Ishikawa (cell line): ENCODE data around the gene ZNF146.

Experiments
- CEBPB ChIP-seq: IDR thresholded peaks from 2 replicates; pipeline ENCODE4 v1.6.1; 2012
- MAX ChIP-seq: IDR thresholded peaks from 2 replicates; pipeline ENCODE4 v1.6.1; 2012
- RAD21 ChIP-seq: IDR thresholded peaks from 2 replicates; pipeline ENCODE4 v1.6.1; 2012; ENCODE audit warnings: low read depth
- REST ChIP-seq: IDR thresholded peaks from 2 replicates; pipeline ENCODE4 v1.6.1; 2012; ENCODE audit warnings: low read depth, mild to moderate bottlenecking
- TEAD4 ChIP-seq: IDR thresholded peaks from 2 replicates; pipeline ENCODE4 v1.6.1; 2012
- YY1 ChIP-seq: IDR thresholded peaks from 2 replicates; pipeline ENCODE4 v1.6.1; 2012; ENCODE audit warnings: low read depth

DNA sequence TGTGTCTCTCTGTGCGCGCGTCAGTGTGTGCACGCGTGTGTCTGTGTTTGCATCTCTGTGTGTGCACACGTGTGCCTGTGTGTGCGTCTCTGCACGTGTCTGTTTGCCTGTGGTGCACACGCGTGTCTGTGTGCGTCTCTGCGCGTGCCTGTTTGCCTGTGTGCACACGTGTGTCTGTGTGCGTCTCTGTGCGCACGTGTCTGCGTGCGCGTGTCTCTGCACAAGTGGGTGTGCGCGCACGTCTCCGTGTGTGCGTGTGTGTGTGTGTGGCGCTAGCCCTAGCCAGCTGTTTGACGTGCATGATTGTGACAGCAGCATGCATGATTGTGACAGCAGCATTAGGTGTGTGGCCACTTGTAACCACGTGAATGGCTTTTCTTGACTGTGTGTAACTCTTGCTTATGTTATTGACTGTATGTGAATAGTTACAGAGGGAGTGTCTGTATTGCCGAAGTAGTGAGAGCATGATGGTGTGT is 31.1 kb downstream of the ZNF146 start:
- no peak for TF ChIP-seq CEBPB
- no peak for TF ChIP-seq TEAD4
- TF ChIP-seq REST = no peak
- no peak for TF ChIP-seq MAX
- no peak for TF ChIP-seq RAD21
- no peak for TF ChIP-seq YY1
